ENCODE results near the gene C17orf107. TPM values are rescaled to one million over a fixed set of nuclear protein-coding genes. Genes with fewer than 3 reads are reported as not detected.

C17orf107 gene
- total and polyA plus RNA-seq, 8 donors: 0.63 to 5.3 (median 1.2) TPM

- TF ChIP-seq, protein P1, sequence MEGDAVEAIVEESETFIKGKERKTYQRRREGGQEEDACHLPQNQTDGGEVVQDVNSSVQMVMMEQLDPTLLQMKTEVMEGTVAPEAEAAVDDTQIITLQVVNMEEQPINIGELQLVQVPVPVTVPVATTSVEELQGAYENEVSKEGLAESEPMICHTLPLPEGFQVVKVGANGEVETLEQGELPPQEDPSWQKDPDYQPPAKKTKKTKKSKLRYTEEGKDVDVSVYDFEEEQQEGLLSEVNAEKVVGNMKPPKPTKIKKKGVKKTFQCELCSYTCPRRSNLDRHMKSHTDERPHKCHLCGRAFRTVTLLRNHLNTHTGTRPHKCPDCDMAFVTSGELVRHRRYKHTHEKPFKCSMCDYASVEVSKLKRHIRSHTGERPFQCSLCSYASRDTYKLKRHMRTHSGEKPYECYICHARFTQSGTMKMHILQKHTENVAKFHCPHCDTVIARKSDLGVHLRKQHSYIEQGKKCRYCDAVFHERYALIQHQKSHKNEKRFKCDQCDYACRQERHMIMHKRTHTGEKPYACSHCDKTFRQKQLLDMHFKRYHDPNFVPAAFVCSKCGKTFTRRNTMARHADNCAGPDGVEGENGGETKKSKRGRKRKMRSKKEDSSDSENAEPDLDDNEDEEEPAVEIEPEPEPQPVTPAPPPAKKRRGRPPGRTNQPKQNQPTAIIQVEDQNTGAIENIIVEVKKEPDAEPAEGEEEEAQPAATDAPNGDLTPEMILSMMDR (IDR thresholded peaks at IDR 0.05): no peak
- Histone ChIP-seq H3K4me1 (peaks cover 0 to 25% of the 10 kb centered on the region in 2 donors), H3K27me3 (no peaks in the 10 kb centered on the region), H3K9me3 (no peaks in the 10 kb centered on the region), H3K4me3 (no peak overlapping the region), H3K27ac (no peak overlapping the region), H3K36me3 (peaks cover 0 to 31% of the 10 kb centered on the region in 2 donors)
- DNase-seq: peak in 1 of 4 donors; percentile 29
- ATAC-seq: no peak
- intact Hi-C loops (cut with DNase I): no loop called here
Observed at GRCh38 chr17:4877089-4877488, 22.2 kb upstream of the C17orf107 start.

- peaks cover 0 to 42% of the 10 kb centered on the region in 2 donors for H3K36me3 ChIP-seq
- no peak overlapping the region for H3K4me3 ChIP-seq
- H3K4me1 ChIP-seq: peaks cover 0 to 17% of the 10 kb centered on the region in 2 donors
- H3K27me3 ChIP-seq: no peaks in the 10 kb centered on the region
- ATAC-seq (peak; percentile 27), DNase-seq (peak in 1 of 4 donors; percentile 24)
- no peaks in the 10 kb centered on the region for H3K9me3 ChIP-seq
- H3K27ac ChIP-seq: peak overlapping the region in 1 of 2 donors; percentile 8
- TF ChIP-seq, protein P1 (IDR thresholded peaks at IDR 0.05): no peak
- intact Hi-C loops (cut with DNase I): no loop called here
Observed at GRCh38 chr17:4879601-4880000, 19.7 kb upstream of the C17orf107 start.

GRCh38 chr17:4880857-4881256 is 18.5 kb upstream of the C17orf107 start:
- ATAC-seq: no peak
- no peak overlapping the region for H3K4me3 ChIP-seq
- peaks cover 0 to 54% of the 10 kb centered on the region in 2 donors for H3K36me3 ChIP-seq
- H3K27me3 ChIP-seq: no peaks in the 10 kb centered on the region
- H3K9me3 ChIP-seq: no peaks in the 10 kb centered on the region
- peak in 1 of 4 donors; percentile 47 for DNase-seq
- peaks cover 0 to 17% of the 10 kb centered on the region in 2 donors for H3K4me1 ChIP-seq
- intact Hi-C loops (cut with DNase I): no loop called here
- no peak overlapping the region for H3K27ac ChIP-seq
- TF ChIP-seq, protein P1 (IDR thresholded peaks at IDR 0.05): no peak

DNA sequence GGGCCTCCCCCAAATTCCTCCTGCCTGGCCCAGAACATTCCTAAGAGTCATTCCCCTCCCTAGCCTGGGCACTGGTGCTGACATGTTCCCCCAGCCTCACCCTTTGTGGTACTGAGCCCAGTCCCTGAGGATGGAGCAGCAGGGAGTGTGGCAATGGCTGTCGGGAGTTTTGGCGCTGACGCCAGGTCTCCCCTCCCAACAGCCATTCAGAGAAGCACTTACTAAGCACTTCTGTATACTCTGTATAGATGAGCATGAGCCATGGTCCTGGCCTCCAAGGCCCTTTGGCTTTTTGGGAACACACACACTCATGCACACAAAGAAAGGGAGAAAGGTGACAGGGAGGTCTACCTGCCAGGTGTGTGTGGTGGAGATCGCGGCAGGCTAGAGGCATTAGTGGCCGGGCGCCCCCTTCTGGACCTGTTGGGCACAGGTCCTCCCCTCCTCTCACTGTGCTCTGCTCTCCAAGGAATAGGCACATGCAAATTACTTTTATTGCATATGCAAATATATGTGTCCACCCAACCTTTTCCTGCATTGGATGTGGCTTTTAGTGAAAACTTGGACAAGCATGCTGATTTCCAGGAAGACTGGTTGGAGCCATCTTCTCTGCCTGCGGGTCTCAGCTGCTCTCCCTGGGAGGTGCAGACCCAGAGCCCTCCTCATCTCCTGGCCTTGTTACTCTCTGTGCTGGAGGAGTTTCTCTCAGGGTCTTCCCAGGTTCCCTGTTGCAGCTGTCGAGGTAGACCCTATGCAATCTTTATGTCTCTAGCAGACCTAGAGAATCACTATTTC is 17.4 kb upstream of the C17orf107 start:
- Histone ChIP-seq H3K27ac (no peak overlapping the region), H3K4me1 (peaks cover 0 to 17% of the 10 kb centered on the region in 2 donors), H3K27me3 (no peaks in the 10 kb centered on the region), H3K9me3 (no peaks in the 10 kb centered on the region), H3K4me3 (no peak overlapping the region), H3K36me3 (peaks cover 0 to 65% of the 10 kb centered on the region in 2 donors)
- intact Hi-C loops (cut with DNase I): no loop called here
- ATAC-seq: peak; percentile 92
- TF ChIP-seq, protein P1 (IDR thresholded peaks at IDR 0.05): peak; percentile 79 to 81
- peak in 2 of 4 donors; percentile 54 to 89 for DNase-seq

- ATAC-seq (no peak), DNase-seq (peak in 1 of 4 donors; percentile 3)
- Histone ChIP-seq H3K27ac (no peak overlapping the region), H3K4me3 (no peak overlapping the region), H3K4me1 (peaks cover 0 to 11% of the 10 kb centered on the region in 2 donors), H3K27me3 (no peaks in the 10 kb centered on the region), H3K36me3 (peaks cover 0 to 78% of the 10 kb centered on the region in 2 donors), H3K9me3 (no peaks in the 10 kb centered on the region)
- intact Hi-C loops (cut with DNase I): no loop called here
- TF ChIP-seq, protein P1 (IDR thresholded peaks at IDR 0.05): no peak
Observed at GRCh38 chr17:4884489-4884888, 14.8 kb upstream of the C17orf107 start.
